RWPE1 (cell line): Measurements from ENCODE around the gene XAGE3.
"Not testable (repeated sequence)": the region's sequence is repeated elsewhere in the genome, so short reads cannot be mapped to it uniquely, and the experiment has no call there.

Experiments
- CTCF ChIA-PET: fragments of 350-600 bp; sonication (Branson Sonifier 250); formaldehyde crosslinking; extraction: SDS; loops from one replicate; lab custom pipeline; 2021; lab: Yijun Ruan, JAX
- POLR2A ChIA-PET: fragments of 400-600 bp; formaldehyde crosslinking; extraction: SDS; loops from one replicate; lab custom pipeline; 2020; ENCODE audit warnings: antibody characterized with exemption; ENCODE audit not compliant: low non-redundant PET; lab: Yijun Ruan, JAX
- DNase-seq: peaks from one replicate; pipeline ENCODE4 v3.0.0; 2012; ENCODE audit warnings: low spot score
- H3K27ac ChIP-seq: fragments of 450-650 bp; 2 replicates; pipeline ENCODE4 v1.5.1; 2017
- CTCF ChIP-seq: fragments of 450-650 bp; conservative IDR thresholded peaks from 2 replicates; pipeline ENCODE4 v1.5.1; 2017; ENCODE audit warnings: low read depth, mild to moderate bottlenecking

The XAGE3 gene

GRCh38 chrX:52874661-52875060, 6.8 kb upstream of the XAGE3 start:
- ChIA-PET POLR2A (no interaction called here), CTCF (no interaction called here)
- H3K27ac ChIP-seq, result no peak overlapping the region
- no peak for DNase-seq
- no peak for TF ChIP-seq CTCF

GRCh38 chrX:52873825-52874224, 5.9 kb upstream of the XAGE3 start:
- DNase-seq, POLR2A ChIA-PET, CTCF ChIA-PET, H3K27ac ChIP-seq: not testable (repeated sequence)

GRCh38 chrX:52870046-52870445, 2.2 kb upstream of the XAGE3 start:
- no peak for DNase-seq
- no peak overlapping the region for H3K27ac ChIP-seq
- no peak for TF ChIP-seq CTCF
- ChIA-PET CTCF (no interaction called here), POLR2A (no interaction called here)

- CTCF ChIA-PET, result interaction anchor here (0.6 kb wide), 1 partner anchor 504 kb away, joined by 3 read pairs; no protein-coding TSS in a partner anchor
- H3K27ac ChIP-seq, result no peak overlapping the region
- DNase-seq, result no peak
- no peak for TF ChIP-seq CTCF
- POLR2A ChIA-PET, result no interaction called here
Observed at GRCh38 chrX:52865343-52865998, 2.4 kb downstream of the XAGE3 start.

GRCh38 chrX:52856991-52857525, 10.8 kb downstream of the XAGE3 start:
- CTCF ChIA-PET, POLR2A ChIA-PET, DNase-seq, H3K27ac ChIP-seq: not testable (repeated sequence)

GRCh38 chrX:52852110-52852860, 15.6 kb downstream of the XAGE3 start:
- ChIA-PET POLR2A (no interaction called here), CTCF (no interaction called here)
- no peak for TF ChIP-seq CTCF
- no peak for DNase-seq
- no peak overlapping the region for H3K27ac ChIP-seq

- POLR2A ChIA-PET, DNase-seq, H3K27ac ChIP-seq, CTCF ChIA-PET: not testable (repeated sequence)
Observed at GRCh38 chrX:52843619-52844018, 24.3 kb downstream of the XAGE3 start.

- ChIA-PET CTCF (no interaction called here), POLR2A (no interaction called here)
- H3K27ac ChIP-seq, result no peak overlapping the region
- no peak for TF ChIP-seq CTCF
- no peak for DNase-seq
Observed at GRCh38 chrX:52839137-52839536, 28.7 kb downstream of the XAGE3 start.
